RWPE2 (cell line): ENCODE measurements around the gene MED15.
"Not testable (repeated sequence)": the region's sequence is repeated elsewhere in the genome, so short reads cannot be mapped to it uniquely, and the experiment has no call there.

Experiments
- ATAC-seq: fragments of 200-7000 bp; cut with Tn5 transposase; 3 replicates; pipeline ENCODE4 v1.9.1; 2021; ENCODE audit warnings: low read depth
- DNase-seq: peaks from one replicate; pipeline ENCODE4 v3.0.0-alpha.2; 2020; ENCODE audit warnings: low spot score
- H3K27ac ChIP-seq: fragments of 450-650 bp; 2 replicates; pipeline ENCODE4 v1.5.1; 2017; ENCODE audit warnings: mild to moderate bottlenecking; ENCODE audit not compliant: poor library complexity, severe bottlenecking
- H3K27me3 ChIP-seq: fragments of 250-450 bp; sonication (Bioruptor Pico); 2 replicates; pipeline ENCODE4 v1.5.1; 2021; ENCODE audit warnings: mild to moderate bottlenecking, moderate library complexity; ENCODE audit not compliant: insufficient read depth, poor library complexity, severe bottlenecking
- H3K36me3 ChIP-seq: fragments of 250-450 bp; sonication (Bioruptor Pico); 2 replicates; pipeline ENCODE4 v1.5.1; 2020; ENCODE audit warnings: low read depth, mild to moderate bottlenecking, moderate library complexity
- H3K4me1 ChIP-seq: fragments of 250-450 bp; sonication (Bioruptor Pico); 2 replicates; pipeline ENCODE4 v1.5.1; 2021; ENCODE audit warnings: mild to moderate bottlenecking, moderate library complexity; ENCODE audit not compliant: insufficient read depth, poor library complexity, severe bottlenecking
- H3K4me3 ChIP-seq: fragments of 250-450 bp; sonication (Bioruptor Pico); 2 replicates; pipeline ENCODE4 v1.5.1; 2021; ENCODE audit warnings: mild to moderate bottlenecking, moderate library complexity; ENCODE audit not compliant: severe bottlenecking
- H3K9me3 ChIP-seq: fragments of 250-450 bp; sonication (Bioruptor Pico); 2 replicates; pipeline ENCODE4 v1.5.1; 2021; ENCODE audit warnings: mild to moderate bottlenecking, moderate library complexity; ENCODE audit not compliant: severe bottlenecking
- TF ChIP-seq, protein P1 (sequence below): fragments of 450-650 bp; IDR thresholded peaks from one replicate; pipeline ENCODE4 v1.5.1; 2017; ENCODE audit warnings: mild to moderate bottlenecking, moderate library complexity; ENCODE audit not compliant: poor library complexity, severe bottlenecking

The MED15 gene

DNA sequence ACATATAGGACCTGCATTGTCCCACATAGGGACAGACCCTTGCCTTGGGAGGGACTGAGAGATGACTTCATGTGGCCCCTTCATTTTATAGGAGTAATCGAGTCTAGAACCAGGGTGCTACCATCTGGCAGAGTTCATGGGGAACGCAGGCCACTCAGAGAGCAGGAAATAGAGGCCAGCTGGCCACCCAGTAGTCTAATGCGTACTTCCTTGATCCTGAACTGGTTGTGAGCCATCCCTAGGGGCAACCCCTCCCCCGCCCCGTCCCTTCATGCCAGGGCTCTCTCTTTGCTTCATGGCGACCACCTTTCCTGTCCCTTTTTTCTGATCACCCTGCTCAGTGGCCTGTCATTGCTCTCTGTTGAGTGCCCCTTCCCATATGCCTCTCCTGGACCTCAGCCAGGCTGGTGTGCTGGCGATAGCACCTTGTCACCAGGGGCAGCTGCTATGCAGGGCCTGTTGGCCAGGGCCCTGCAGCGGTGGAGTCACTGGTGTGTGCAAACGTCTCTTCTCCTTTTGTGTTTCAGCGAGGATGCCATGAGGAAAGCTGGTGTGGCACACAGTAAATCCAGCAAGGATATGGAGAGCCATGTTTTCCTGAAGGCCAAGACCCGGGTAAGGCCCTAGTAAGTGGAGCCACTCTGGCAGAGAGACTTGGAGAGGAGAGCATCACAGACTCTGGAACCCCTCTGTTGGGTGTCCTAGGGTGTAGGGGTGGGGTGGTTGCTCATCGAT is 29.3 kb downstream of the MED15 start:
- Histone ChIP-seq H3K36me3 (peaks cover 66% of the 10 kb centered on the region), H3K27me3 (no peaks in the 10 kb centered on the region), H3K27ac (peak overlapping the region; percentile 99), H3K4me3 (no peak overlapping the region), H3K4me1 (peaks cover 22% of the 10 kb centered on the region), H3K9me3 (no peaks in the 10 kb centered on the region)
- DNase-seq = no peak
- TF ChIP-seq, protein P1, sequence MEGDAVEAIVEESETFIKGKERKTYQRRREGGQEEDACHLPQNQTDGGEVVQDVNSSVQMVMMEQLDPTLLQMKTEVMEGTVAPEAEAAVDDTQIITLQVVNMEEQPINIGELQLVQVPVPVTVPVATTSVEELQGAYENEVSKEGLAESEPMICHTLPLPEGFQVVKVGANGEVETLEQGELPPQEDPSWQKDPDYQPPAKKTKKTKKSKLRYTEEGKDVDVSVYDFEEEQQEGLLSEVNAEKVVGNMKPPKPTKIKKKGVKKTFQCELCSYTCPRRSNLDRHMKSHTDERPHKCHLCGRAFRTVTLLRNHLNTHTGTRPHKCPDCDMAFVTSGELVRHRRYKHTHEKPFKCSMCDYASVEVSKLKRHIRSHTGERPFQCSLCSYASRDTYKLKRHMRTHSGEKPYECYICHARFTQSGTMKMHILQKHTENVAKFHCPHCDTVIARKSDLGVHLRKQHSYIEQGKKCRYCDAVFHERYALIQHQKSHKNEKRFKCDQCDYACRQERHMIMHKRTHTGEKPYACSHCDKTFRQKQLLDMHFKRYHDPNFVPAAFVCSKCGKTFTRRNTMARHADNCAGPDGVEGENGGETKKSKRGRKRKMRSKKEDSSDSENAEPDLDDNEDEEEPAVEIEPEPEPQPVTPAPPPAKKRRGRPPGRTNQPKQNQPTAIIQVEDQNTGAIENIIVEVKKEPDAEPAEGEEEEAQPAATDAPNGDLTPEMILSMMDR = no peak
- ATAC-seq = no peak

DNA sequence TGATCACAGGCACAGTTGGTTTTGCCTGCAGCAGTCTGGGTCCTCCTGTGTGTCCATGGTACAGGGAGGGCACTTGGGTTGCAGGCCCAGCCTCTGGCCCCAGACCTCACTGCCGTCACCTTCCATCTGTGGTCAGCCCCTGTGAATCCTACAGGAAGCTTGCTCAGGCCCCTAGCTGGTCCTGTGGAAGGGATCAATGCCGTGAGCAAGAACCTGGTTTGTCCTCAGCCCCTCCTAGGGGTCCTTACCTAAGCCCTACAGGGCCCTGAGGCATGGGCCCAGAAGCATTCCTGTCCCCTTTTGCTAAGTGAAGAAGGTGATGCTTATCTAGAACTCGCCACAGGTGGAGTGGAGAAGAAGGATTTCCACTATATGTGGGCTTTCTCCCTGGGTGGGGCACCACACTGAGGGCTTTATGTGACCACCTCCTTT is 29.9 kb downstream of the MED15 start:
- H3K27ac ChIP-seq = peak overlapping the region; percentile 99
- H3K9me3 ChIP-seq = no peaks in the 10 kb centered on the region
- H3K36me3 ChIP-seq = peaks cover 72% of the 10 kb centered on the region
- DNase-seq = no peak
- TF ChIP-seq, protein P1 = no peak
- no peaks in the 10 kb centered on the region for H3K27me3 ChIP-seq
- no peak overlapping the region for H3K4me3 ChIP-seq
- ATAC-seq = no peak
- H3K4me1 ChIP-seq = peaks cover 16% of the 10 kb centered on the region

GRCh38 chr22:20537983-20538382 is 30.6 kb downstream of the MED15 start:
- Histone ChIP-seq H3K27ac (no peak overlapping the region), H3K9me3 (no peaks in the 10 kb centered on the region), H3K4me3 (no peak overlapping the region), H3K36me3 (peaks cover 76% of the 10 kb centered on the region), H3K4me1 (peaks cover 13% of the 10 kb centered on the region), H3K27me3 (no peaks in the 10 kb centered on the region)
- DNase-seq = no peak
- no peak for ATAC-seq
- TF ChIP-seq, protein P1 = no peak

DNA sequence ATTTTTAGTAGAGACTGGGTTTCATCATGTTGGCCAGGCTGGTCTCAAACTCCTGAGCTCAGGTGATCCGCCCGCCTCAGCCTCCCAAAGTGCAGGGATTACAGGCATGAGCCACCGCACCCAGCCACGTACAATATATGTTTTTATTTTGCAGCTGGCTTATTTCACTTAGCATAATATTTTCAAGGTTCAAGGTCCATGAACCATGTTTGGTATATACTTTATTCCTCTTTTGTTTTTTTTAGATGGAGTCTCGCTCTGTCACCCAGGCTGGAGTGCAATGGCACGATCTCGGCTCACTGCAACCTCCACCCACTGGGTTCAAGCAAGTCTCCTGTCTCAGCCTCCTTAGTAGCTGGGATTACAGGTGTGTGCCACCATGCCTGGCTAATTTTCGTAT is 31.5 kb downstream of the MED15 start:
- not testable (repeated sequence) for H3K4me3 ChIP-seq, H3K4me1 ChIP-seq, ATAC-seq

DNA sequence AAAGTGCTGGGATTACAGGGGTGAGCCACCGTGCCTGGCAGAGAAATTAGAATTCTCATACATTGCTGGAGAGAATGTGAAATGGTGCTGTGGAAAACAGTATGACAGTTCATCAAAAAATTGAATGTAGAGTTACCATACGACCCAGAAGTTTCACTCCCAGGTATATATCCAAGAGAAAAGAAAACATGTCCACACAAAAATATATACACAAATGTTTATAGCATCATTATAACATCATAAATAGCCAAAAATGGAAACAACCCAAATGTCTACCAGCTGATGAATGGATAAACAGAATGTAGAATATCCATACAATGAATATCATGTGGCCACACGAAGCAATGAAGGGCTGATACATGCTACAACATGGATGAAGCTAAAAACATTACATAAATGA is 34.6 kb downstream of the MED15 start:
- TF ChIP-seq, protein P1 = no peak
- H3K27ac ChIP-seq = peak overlapping the region; percentile 19
- H3K4me1 ChIP-seq = peaks cover 4% of the 10 kb centered on the region
- DNase-seq (no peak), ATAC-seq (no peak)
- H3K36me3 ChIP-seq = peaks cover 82% of the 10 kb centered on the region
- no peaks in the 10 kb centered on the region for H3K27me3 ChIP-seq
- no peak overlapping the region for H3K4me3 ChIP-seq
- no peaks in the 10 kb centered on the region for H3K9me3 ChIP-seq

More for the DNA sequence above, 31.5 kb downstream of the MED15 start:
- H3K9me3 ChIP-seq, DNase-seq, H3K27me3 ChIP-seq, H3K27ac ChIP-seq: not testable (repeated sequence)
- peaks cover 81% of the 10 kb centered on the region for H3K36me3 ChIP-seq
